NCI-H526 treated with DMSO at 0.1 percent for 48 hours (cell line): Measurements from ENCODE around the gene RDH16.

Experiments used
- DNase-seq: peaks from one replicate; lab custom pipeline; 2025; lab: John Stamatoyannopoulos, UW

RDH16 gene

DNA sequence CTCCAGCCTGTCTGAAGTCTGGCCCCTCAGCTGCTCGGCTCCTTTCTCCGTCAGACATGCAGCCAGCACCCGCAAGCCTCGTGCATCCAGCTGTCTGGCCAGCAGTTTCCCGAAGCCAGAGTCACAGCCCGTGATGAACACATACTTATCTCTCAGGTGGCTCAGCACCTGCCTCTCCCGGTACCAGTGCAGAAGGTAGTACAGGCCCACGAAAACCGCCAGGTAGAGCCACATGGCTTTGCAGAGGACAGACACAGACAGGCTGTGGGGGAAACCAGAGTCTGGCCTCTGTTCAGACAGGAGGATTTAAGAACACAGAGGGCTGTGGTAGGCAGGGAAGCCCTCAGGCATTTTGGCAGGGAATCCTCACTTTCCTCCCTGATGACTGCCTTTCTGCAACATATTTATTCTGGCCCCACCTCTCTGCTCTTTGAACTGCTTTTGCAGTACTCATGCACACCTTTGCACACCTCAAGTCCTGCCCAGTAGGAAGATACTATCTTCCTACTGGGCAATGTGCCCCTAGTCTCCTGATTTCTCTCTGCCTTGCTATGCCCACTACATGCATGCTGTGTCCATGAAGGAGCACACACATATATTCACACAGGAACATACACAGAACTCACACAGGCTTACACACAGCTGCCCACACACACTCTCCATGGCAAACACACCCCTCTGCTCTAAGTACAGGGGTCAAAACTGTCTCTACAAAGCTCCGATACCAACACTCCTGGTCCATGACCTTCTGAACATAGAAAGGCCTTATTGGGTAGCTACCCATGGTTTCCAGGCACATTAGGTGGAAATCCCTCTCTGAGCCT, at the start of gene RDH16:
Gene RDH16 (minus strand): TSS at position 380 of the 824 bp plus-strand sequence. CDS start 146 bp downstream, at position 234.
- DNase-seq = no peak

- DNase-seq = no peak
Measured at GRCh38 chr12:57006809-57007475, 49.5 kb upstream of the RDH16 start.

- DNase-seq = peak; percentile 45
Measured at GRCh38 chr12:57005980-57006808, 48.8 kb upstream of the RDH16 start, which contains the start of gene ZBTB39. ZBTB39 (minus strand) TSS chr12:57006546; CDS start chr12:57004917, 1,629 bp downstream.

DNA sequence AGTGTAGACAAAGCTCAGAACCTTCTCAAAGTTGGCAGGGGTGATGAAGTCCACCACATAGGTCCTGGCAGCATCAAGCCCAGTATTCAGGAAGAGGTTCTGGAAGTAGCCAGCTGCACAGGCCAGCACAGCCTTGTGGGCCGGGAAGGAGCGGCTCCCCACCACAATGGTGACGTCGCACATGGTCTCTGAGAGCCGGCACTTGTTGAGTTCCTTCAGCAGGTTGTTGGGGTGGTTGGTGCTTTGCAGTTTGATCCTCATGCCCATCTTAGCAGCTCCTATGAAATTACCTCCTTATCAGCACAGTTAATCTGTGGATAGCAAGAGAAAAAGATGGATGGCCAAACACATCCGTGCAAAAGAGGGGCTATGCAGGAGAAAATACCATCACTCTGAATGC, 47.2 kb upstream of the RDH16 start:
- no peak for DNase-seq

- no peak for DNase-seq
Measured at GRCh38 chr12:57003395-57003794, 46.0 kb upstream of the RDH16 start.

DNA sequence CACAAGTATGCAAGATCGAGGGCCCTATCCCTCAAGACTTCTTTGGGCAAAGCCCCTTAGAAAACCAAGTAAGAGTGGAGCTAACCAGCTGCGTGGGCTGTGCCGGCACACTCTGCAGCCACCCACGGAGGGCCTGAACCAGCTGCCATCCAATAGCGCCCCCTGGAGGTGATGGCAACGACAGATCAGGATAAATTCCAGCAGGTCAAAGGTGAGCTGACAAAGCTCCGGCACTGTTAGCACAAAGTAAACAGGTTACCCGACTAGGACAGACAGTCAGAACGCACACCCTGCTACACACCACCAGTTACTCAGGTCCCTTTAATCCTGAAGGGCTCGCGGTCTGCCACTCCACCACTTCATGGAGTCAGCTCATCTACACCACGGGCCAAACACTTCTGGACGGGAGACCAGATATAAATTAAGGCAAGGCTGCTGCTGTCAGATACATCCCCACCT, 44.1 kb upstream of the RDH16 start:
- DNase-seq = no peak

GRCh38 chr12:57000393-57000792, 43.0 kb upstream of the RDH16 start:
- no peak for DNase-seq

GRCh38 chr12:56999456-56999855, 42.0 kb upstream of the RDH16 start:
- no peak for DNase-seq

DNA sequence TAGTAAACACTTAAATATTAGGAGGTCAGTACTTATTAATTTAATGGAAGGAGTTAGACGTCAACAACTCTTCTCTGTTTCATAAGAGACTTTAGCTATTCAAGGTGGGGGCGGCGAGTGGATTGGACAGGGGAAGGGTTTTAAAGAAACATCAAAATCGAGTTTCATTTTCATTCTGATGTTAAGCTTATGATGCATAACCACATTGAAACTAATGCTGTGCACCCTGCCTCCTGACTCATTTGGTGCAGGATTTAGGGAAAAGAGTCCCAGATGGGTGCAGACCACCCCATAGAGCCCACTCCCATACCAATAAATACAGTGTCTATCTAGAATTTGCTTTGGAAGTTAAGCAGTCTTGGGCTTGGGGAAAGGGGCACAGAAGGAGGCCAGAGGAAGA, 41.6 kb upstream of the RDH16 start:
- no peak for DNase-seq

- no peak for DNase-seq
Measured at GRCh38 chr12:56998316-56998715, 40.9 kb upstream of the RDH16 start.

GRCh38 chr12:56996793-56997545, 39.6 kb upstream of the RDH16 start:
- no peak for DNase-seq

GRCh38 chr12:56995930-56996496, 38.6 kb upstream of the RDH16 start:
- DNase-seq = no peak

DNA sequence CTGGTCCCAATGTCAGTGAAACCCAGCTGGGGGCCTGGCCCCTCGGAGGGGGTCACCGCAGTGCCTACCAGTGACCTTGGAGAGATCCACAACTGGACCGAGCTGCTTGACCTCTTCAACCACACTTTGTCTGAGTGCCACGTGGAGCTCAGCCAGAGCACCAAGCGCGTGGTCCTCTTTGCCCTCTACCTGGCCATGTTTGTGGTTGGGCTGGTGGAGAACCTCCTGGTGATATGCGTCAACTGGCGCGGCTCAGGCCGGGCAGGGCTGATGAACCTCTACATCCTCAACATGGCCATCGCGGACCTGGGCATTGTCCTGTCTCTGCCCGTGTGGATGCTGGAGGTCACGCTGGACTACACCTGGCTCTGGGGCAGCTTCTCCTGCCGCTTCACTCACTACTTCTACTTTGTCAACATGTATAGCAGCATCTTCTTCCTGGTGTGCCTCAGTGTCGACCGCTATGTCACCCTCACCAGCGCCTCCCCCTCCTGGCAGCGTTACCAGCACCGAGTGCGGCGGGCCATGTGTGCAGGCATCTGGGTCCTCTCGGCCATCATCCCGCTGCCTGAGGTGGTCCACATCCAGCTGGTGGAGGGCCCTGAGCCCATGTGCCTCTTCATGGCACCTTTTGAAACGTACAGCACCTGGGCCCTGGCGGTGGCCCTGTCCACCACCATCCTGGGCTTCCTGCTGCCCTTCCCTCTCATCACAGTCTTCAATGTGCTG, 38.0 kb upstream of the RDH16 start:
- DNase-seq = no peak

DNA sequence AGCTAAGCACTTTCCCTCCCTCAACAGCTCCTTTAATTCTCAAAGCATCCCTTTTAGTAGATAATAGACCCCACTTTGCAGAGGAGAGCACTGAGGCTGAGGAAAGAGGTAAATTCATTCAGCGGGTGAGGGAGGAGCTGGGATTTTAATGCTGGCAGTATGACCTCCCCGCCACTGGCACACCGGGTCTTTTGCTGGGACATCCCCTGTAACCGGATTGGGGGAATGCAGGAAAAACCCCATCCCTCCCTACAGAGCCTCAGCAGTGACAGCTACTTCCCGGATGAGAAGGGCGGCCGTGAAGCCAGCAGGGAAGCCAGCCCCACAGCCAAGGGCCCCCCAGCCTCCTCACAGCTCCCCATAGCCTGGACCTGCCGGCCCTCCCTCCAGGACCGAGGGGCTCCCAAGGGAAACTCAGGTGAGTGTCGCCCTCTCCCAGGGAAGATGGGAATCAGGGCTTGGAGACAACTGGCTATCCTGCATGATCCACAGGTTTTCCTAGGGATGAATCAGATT, 36.9 kb upstream of the RDH16 start:
- no peak for DNase-seq

GRCh38 chr12:56993346-56993745, 35.9 kb upstream of the RDH16 start:
- no peak for DNase-seq

DNA sequence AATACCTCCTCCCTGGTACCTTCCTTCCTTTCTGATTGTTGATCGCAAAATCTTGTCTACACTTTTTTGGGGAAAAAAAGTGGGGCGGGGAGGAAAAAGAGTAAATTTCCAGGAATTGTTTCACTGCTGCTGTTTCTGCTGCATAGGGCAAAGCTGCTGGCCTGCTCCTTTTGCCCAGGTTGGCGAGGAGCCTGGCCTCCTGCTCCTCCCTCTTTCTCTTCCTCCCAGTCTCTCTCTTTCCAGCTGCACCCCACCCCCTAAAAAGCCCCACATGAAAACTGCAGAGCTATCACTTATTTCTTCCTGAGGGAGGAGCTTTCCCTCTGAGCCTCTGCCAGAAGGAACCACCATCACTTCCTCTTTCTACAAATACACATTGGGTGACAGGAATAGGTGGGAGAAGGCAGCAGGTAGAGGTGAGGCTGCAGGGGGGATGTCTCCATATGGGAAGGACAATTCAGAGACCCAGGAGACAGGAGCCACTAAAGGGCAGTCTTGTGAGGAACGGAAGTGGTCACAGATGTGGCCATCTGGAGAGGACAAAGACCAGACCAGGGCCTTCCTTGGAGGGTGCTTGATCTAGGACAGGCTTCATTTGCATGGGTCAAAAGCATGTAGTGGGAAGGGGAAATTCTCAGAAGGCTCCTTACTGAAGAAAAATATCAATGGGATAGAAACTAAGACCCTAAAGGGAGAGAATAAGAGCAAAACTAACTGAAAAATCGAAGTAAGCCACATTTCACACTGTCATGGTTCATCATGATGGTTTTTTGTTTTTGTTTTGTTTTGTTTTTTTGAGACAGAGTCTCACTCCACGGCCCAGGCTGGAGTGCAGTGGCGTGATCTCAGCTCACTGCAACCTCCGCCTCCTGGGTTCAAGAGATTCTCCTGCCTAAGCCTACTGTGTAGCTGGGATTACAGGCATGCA, 34.2 kb upstream of the RDH16 start:
- DNase-seq = no peak

- DNase-seq = no peak
Measured at GRCh38 chr12:56990648-56991318, 33.4 kb upstream of the RDH16 start.

DNA sequence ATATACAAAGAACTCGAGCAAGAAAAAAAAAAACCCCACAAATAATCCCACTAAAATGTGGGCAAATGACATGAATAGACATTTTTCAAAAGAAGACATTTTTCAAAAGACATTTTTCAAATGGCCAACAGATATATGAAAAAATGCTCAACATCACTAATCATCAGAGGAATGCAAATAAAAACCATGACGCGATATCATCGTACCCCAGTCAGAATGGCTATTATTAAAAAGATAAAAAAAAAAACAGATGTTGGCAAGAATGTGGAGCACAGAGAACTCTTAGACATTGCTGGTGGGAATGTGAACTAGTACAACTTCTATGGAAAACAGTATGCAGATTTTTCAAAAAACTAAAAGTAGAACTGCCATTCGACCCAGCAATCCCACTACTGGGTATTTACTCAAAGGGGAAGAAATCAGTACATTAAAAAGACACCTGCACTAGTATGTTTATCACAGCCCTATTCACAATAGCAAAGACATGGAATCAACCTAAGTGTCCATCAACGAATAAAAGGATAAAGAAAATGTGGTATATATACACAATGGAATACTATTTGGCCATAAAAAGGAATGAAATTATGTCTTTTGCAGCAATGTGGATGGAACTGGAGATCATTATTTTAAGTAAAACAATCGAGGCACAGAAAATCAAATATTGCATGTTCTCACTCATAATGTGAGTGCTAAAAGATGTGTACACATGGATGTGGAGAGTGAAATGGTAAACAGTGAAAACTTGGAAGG, 32.6 kb upstream of the RDH16 start:
- no peak for DNase-seq
